HepG2 (cell line): ENCODE measurements around the gene SEC61A1. TPM values are rescaled to one million over a fixed set of nuclear protein-coding genes. Genes with fewer than 3 reads are reported as not detected.

Experiments
- ARID2 ChIP-seq: sonication (generic); formaldehyde crosslinking; IDR thresholded peaks from 2 replicates; pipeline ENCODE4 v1.8.1; 2022; ENCODE audit warnings: mild to moderate bottlenecking, missing genetic modification reagents, borderline replicate concordance
- FOXP1 ChIP-seq, 2 experiments: fragments of 450-650 bp in 1 of 2; IDR thresholded peaks; 2 replicates each; pipeline ENCODE4 v1.6.1; 2017 to 2018; ENCODE audit warnings: antibody characterized with exemption in 1 of 2
- GABPB1 ChIP-seq: IDR thresholded peaks from 2 replicates; pipeline ENCODE4 v1.6.1; 2016; ENCODE audit warnings: mild to moderate bottlenecking, missing genetic modification reagents, moderate library complexity, missing compliant biosample characterization
- GATAD2A ChIP-seq: IDR thresholded peaks from 2 replicates; pipeline ENCODE4 v1.6.1; 2016
- HHEX ChIP-seq: IDR thresholded peaks from 2 replicates; pipeline ENCODE4 v1.6.1; 2016; ENCODE audit warnings: control low read depth
- HNF1A ChIP-seq, 2 experiments: sonication (generic) in 1 of 2; formaldehyde crosslinking in 1 of 2; IDR thresholded peaks; 2 replicates each; pipeline versions ENCODE4 v1.4.0 to v1.6.1; 2016 to 2020; ENCODE audit warnings: borderline replicate concordance in 1 of 2, low read depth in 1 of 2, mild to moderate bottlenecking in 1 of 2, missing genetic modification reagents in 1 of 2
- LCORL ChIP-seq, 2 experiments: fragments of 450-650 bp in 1 of 2; sonication (generic) in 1 of 2; formaldehyde crosslinking in 1 of 2; IDR thresholded peaks; 2 replicates each; pipeline versions ENCODE4 v1.5.0 to v1.6.1; 2017 to 2020; ENCODE audit warnings: antibody characterized with exemption in 1 of 2, missing genetic modification reagents in 1 of 2
- MED8 ChIP-seq: sonication (generic); formaldehyde crosslinking; IDR thresholded peaks from 2 replicates; pipeline ENCODE4 v1.8.1; 2023; ENCODE audit warnings: mild to moderate bottlenecking, missing genetic modification reagents; ENCODE audit not compliant: insufficient replicate concordance
- NBN ChIP-seq: fragments of 450-650 bp; conservative IDR thresholded peaks from 2 replicates; pipeline ENCODE4 v1.6.1; 2017
- NCOA2 ChIP-seq: sonication (generic); formaldehyde crosslinking; IDR thresholded peaks from 2 replicates; pipeline ENCODE4 v1.8.0; 2022; ENCODE audit warnings: inconsistent platforms
- NFIC ChIP-seq: IDR thresholded peaks from 2 replicates; pipeline ENCODE4 v1.6.1; 2012; ENCODE audit warnings: mild to moderate bottlenecking, low read length, inconsistent platforms
- SALL1 ChIP-seq: sonication (generic); formaldehyde crosslinking; IDR thresholded peaks from 2 replicates; pipeline ENCODE4 v1.8.0; 2022; ENCODE audit warnings: mild to moderate bottlenecking, missing genetic modification reagents
- SPEN ChIP-seq: sonication (generic); formaldehyde crosslinking; IDR thresholded peaks from 2 replicates; pipeline ENCODE4 v1.5.1; 2020; ENCODE audit warnings: low read depth, mild to moderate bottlenecking, missing genetic modification reagents
- TBX3 ChIP-seq: fragments of 450-650 bp; IDR thresholded peaks from 2 replicates; pipeline ENCODE4 v1.6.1; 2017; ENCODE audit warnings: antibody characterized with exemption, mild to moderate bottlenecking, inconsistent platforms, borderline replicate concordance
- ZFP91 ChIP-seq: sonication (generic); formaldehyde crosslinking; IDR thresholded peaks from 2 replicates; pipeline ENCODE4 v1.9.0; 2022; ENCODE audit warnings: missing genetic modification reagents, mild to moderate bottlenecking, borderline replicate concordance
- ZNF331 ChIP-seq: sonication (generic); formaldehyde crosslinking; IDR thresholded peaks from 2 replicates; pipeline ENCODE4 v1.4.0; 2020; ENCODE audit warnings: missing genetic modification reagents
- ZNF382 ChIP-seq: sonication (generic); formaldehyde crosslinking; IDR thresholded peaks from 2 replicates; pipeline ENCODE4 v1.5.0; 2020; ENCODE audit warnings: missing genetic modification reagents, mild to moderate bottlenecking, borderline replicate concordance
- ZNF609 ChIP-seq: sonication (generic); formaldehyde crosslinking; IDR thresholded peaks from 2 replicates; pipeline ENCODE4 v1.4.0; 2020; ENCODE audit warnings: mild to moderate bottlenecking, missing genetic modification reagents, borderline replicate concordance
- ZNF83 ChIP-seq: sonication (generic); formaldehyde crosslinking; IDR thresholded peaks from 2 replicates; pipeline ENCODE4 v1.4.0; 2020; ENCODE audit warnings: missing genetic modification reagents, mild to moderate bottlenecking, borderline replicate concordance
- polyA plus RNA-seq, 8 experiments: library from polyadenylated mRNA; depleted of rRNA in 3 of 8; stranded (reverse) in 7 of 8; unstranded in 1 of 8; fragments of >200 nt; fragmentation: Illumina TruSeq in 4 of 8; extraction: Trizol in 4 of 8; gene quantifications; 2 replicates each; pipeline versions ENCODE4 v1.2.1 to v1.2.3, GENCODE V29; 2011 to 2016; ENCODE audit warnings: low read depth in 4 of 8, missing spikeins in 1 of 8, mixed read lengths in 1 of 8; ENCODE audit not compliant: insufficient read depth in 1 of 8
- total RNA-seq, 5 experiments: library from RNA; depleted of rRNA; stranded (reverse); fragments of >200 nt; fragmentation: Illumina TruSeq; extraction: Trizol; gene quantifications; 2 replicates each; pipeline ENCODE4 v1.2.3, GENCODE V29; 2016; ENCODE audit warnings: low read depth in 1 of 5

Gene SEC61A1
- total and polyA plus RNA-seq, 2 of the 13 experiments (the other 11 are each of a cell fraction or from before 2014, with no cell fraction given): 170 to 203 TPM

DNA sequence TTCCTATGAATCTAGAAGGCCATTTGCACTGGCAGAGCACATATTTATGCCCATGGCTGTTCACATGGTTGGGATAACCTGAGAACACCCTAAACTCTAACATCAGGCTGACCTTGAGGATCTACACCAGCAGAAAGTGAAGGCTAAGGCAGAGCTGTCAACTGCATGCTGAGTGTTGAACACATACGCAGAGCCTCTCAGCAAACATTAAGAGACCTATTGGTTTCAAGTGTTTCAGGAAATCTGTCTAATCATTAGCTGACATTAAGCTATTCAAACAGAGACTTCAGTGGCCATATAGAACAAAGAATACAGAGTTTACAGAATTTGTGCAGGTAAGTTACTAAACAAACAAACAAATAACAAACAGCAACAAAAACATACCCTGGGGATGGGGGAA lies 16.1 kb upstream of the SEC61A1 start (continued):
- TF ChIP-seq ZNF609 (CRISPR knock-in tag): peak; percentile 44; the same call in 1 of the 2 replicates
- TF ChIP-seq SPEN (CRISPR knock-in tag): 0 out of 2 replicates have a peak, but pooled peaks have one; percentile 39
- TF ChIP-seq HNF1A (IDR thresholded peaks at IDR 0.05; ENCODE audit: low read depth): peak; percentile 94
- peak; percentile 86 for TF ChIP-seq HNF1A (CRISPR knock-in tag; IDR thresholded peaks at IDR 0.05; ENCODE audit: borderline replicate concordance)
- TF ChIP-seq ZNF331: peak; percentile 38; the same call in 1 of the 2 replicates
- no peak for TF ChIP-seq GABPB1 (CRISPR knock-in tag)
- peak; percentile 75 for TF ChIP-seq FOXP1 (IDR thresholded peaks at IDR 0.05)
- TF ChIP-seq FOXP1 (CRISPR knock-in tag; IDR thresholded peaks at IDR 0.05): peak; percentile 97
- peak; percentile 50; the same call in 1 of the 2 replicates for TF ChIP-seq TBX3
- no peak for TF ChIP-seq MED8 (CRISPR knock-in tag)
- no peak for TF ChIP-seq LCORL (IDR thresholded peaks at IDR 0.05)
- TF ChIP-seq LCORL (CRISPR knock-in tag; IDR thresholded peaks at IDR 0.05): peak; percentile 59; the same call in 1 of the 2 replicates
- no peak for TF ChIP-seq ZNF83 (CRISPR knock-in tag)
- peak; percentile 71 for TF ChIP-seq GATAD2A (CRISPR knock-in tag)
- peak; percentile 56 for TF ChIP-seq NCOA2
- no peak for TF ChIP-seq ZNF382 (CRISPR knock-in tag)
- no peak for TF ChIP-seq ARID2 (CRISPR knock-in tag)
- no peak for TF ChIP-seq ZFP91 (CRISPR knock-in tag)
- 0 out of 2 replicates have a peak, but pooled peaks have one; percentile 39 for TF ChIP-seq NFIC
- no peak for TF ChIP-seq NBN
- peak; percentile 75 for TF ChIP-seq HHEX (CRISPR knock-in tag)
- TF ChIP-seq SALL1 (CRISPR knock-in tag): peak; percentile 66; the same call in 1 of the 2 replicates
